ENCODE measurements around the gene BTNL8.

BTNL8 gene

DNA sequence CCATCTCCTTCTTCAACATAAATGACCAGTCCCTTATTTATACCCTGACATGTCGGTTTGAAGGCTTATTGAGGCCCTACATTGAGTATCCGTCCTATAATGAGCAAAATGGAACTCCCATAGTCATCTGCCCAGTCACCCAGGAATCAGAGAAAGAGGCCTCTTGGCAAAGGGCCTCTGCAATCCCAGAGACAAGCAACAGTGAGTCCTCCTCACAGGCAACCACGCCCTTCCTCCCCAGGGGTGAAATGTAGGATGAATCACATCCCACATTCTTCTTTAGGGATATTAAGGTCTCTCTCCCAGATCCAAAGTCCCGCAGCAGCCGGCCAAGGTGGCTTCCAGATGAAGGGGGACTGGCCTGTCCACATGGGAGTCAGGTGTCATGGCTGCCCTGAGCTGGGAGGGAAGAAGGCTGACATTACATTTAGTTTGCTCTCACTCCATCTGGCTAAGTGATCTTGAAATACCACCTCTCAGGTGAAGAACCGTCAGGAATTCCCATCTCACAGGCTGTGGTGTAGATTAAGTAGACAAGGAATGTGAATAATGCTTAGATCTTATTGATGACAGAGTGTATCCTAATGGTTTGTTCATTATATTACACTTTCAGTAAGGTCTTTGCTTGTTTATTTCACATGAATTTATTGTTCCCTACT, 51.5 kb downstream of the BTNL8 start:
- DNase-seq (ENCODE audit: low read depth in 4 of 4, low spot score in 1 of 4), result no peak

DNA sequence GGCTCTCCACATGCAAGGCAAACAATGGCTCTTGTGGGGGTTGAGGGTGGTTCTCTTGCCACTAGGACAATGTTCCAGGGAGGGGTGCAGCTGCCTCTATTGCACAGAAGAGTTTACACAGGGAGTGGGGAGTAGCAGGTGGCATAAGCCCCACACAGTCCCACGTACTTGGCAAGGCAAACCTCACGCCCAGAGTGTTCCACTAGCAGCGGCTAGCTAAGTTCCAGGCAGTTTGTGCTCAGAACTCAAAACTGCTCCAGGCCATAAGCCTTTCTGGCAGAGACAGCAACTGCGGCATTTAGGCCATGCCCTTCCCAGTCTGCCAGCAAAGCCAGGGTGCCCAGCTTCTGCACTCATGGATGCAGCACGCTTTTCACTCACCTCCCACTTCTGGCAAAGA, 60.7 kb downstream of the BTNL8 start:
- no peak for DNase-seq (ENCODE audit: low read depth in 4 of 4, low spot score in 1 of 4)

DNA sequence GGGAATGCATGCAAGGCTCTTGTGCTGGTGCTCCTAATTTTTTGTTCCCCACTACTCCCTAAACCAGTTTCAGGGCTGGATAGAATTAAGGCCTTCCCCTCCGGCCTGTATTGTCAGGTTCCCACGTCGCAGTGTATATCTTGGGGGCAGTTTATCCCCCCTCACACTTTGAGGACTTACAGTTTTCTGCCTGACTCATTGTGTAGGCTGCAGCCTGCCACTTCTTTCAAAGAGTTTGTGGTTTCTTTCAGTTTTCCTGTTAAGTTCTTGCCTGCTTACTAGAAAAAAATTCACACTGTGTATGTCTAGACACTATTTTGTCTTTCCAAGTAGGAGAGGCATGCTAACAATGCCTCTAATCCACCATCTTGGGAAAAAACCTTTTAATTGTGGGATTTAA, 61.2 kb downstream of the BTNL8 start:
- no peak for DNase-seq (ENCODE audit: low read depth in 4 of 4, low spot score in 1 of 4)

DNA sequence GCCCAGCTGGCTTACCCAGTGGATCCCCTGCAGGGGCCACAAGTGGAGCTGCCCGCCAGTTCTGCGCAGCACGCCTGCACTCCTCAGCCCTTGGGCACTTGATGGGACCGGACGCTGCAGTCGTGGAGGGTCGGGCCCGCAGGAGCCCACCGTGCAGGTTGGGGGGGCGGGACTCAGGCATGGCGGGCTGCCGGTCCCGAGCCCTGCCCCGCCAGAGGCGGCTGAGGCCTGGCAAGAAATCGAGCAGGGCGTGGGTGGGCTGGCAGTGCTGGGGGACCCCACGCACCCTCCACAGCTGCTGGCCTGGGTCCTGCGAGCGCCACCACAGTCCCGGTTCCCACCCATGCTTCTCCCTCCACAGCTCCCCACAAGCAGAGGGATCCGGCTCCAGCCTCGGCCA, 70.4 kb downstream of the BTNL8 start:
- no peak for DNase-seq (ENCODE audit: low read depth in 4 of 4, low spot score in 1 of 4)

DNA sequence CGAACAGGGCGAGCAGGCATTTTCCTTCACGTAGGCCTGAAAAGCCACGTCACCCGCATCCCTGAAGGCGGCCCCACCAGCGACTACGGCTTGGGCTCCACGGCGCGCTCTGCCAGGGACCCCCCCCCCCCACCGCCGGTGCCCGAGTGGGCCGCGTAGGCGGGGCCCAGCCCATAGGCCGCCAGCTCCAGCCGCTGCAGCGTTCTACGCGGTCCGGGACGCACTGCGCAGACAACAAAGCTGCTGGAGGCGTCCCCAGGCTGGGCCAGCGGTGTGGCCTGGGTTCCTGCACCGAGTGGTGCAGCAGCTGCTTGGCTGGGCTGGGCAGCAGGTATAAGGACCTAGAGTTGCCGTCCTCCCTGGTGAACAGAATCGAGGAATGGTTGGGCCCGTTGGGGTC, 71.4 kb downstream of the BTNL8 start:
- DNase-seq (ENCODE audit: low read depth in 4 of 4, low spot score in 1 of 4), result no peak

DNA sequence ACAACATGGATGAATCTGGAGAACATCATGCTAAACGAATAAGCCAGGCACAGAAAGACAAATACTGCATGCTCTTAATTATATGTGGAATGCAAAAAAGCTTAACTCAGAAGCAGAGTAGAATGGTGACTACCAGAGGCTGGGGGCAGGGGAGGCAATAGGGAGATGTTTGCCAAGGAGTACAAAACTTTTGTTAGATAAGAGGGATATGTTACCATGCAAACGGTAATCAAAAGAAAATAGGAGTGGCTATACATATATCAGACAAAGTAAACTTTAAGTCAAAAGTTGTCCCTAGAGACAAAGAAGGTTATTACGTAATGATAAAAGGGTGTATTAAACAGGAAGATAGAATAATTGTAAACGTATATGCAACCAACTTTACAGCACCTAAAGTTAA, 71.9 kb downstream of the BTNL8 start:
- DNase-seq (ENCODE audit: low read depth in 4 of 4, low spot score in 1 of 4), result no peak

DNA sequence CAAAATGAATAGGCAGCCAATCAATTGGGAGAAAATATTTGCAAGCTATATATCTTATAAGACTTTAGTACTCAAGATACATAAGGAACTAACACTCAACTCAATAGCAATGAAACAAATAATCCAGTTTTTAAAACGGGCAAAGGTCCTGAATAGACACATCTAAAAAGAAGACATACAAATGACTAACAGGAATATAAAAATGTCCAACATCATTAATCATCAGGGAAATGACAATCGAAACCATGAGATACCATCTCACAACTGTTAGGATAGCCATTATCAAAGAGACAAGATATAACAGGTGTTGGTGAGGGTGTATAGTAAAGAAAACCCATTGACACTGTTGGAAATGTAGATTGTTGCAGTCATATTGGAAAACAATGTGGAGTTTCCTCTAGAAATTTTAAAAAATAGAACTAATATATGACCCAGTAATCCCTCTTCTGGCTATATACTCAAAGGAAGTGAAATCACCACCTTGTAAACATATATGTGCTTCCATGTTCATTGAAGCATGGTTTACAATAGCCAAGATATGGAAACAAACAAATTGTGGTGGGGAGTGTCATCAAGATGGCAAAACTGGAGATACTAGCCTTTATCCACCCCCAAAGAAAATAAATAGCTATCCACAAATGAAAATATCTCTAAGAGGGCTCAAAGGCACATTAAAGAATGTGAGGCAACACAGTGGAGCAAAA, 75.8 kb downstream of the BTNL8 start:
- no peak for DNase-seq (ENCODE audit: low read depth in 4 of 4, low spot score in 1 of 4)

DNA sequence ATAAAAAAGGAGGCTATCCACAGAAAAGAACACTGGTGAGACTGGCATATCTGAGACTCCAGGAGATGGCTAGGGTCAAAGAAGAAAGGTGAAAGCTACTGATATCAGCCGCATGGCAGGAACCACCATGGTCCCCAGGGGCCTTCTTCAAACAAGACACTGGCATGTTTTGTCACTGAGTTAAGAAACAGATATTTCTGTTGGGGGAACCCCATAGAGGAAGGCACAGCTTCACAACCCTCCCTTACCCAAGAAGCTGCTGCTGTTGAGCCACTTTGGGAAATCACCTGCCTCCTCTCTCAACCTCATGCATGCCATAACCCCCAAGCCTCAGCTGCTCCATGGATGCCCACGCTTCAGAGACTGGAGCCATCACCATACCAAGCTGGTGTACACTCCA, 76.4 kb downstream of the BTNL8 start:
- DNase-seq (ENCODE audit: low read depth in 4 of 4, low spot score in 1 of 4), result no peak

DNA sequence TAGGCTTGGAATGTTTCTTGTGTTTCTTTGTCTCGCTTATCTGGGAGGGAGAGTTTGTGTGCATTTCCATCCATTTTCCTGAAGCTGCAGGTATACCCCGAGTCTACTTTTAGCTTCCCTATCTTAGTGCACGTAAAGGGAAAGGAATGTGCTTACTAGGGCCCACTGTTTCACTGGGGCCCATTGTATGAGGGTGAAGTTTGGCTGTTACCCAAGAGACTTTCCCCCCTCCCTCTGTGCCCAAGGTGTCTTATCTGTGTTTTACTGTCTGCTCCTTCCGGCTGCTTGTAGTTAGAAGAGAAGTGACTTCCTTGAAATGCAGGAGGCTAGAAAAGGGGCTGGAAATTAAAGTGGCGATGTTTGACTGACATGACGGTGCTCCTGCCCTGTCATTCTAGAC, 77.6 kb downstream of the BTNL8 start:
- DNase-seq (ENCODE audit: low read depth in 4 of 4, low spot score in 1 of 4), result no peak

DNA sequence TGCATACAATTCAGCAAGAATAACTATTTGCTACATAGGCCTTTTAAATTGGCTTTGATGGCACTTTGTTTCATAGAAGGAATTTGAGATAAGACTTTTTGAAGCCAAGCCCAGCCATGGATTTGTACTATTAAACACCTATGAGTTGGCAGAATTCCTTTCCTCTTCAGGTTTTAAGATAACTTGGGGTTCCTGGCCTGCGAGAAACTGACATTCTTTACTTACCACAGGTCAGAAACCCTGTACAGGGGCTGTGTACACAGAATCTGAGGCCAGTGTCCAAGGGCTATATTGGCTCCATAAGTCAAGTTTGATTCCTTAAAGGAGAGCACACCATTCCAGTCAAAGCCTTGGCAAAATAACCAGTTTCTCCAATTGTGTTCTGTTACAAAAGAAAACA, 78.9 kb downstream of the BTNL8 start:
- no peak for DNase-seq (ENCODE audit: low read depth in 4 of 4, low spot score in 1 of 4)

DNA sequence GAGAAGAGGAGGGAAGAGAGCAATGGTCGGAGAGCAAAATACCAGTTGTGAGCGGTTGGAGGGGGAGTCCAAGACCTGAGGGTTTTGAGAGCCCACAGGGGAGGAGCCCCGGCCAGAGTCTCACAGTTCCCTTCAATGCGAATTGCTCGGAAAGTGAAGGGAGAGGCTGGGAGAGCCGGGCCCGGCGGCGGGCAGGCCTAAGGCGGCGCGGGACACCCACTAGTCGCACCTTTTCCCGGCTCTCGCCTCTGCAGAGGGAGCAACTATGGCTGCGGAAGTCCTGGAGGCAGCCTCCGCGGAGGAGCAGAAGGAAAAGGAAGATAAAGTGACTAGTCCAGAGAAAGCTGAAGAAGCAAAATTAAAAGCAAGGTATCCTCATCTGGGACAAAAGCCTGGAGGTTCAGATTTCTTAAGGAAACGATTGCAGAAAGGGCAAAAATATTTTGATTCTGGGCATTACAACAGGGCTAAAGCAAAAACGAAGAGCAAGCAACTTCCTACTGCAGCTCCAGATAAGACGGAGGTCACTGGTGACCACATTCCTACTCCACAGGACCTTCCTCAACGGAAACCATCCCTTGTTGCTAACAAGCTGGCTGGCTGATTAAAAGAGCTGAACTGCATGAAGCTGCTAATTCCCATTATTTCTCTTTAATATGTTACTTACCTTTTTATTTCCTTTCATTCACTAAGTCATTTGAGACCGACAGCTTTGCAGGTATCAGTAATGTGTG, 83.2 kb downstream of the BTNL8 start:
- no peak for DNase-seq (ENCODE audit: low read depth in 4 of 4, low spot score in 1 of 4)

DNA sequence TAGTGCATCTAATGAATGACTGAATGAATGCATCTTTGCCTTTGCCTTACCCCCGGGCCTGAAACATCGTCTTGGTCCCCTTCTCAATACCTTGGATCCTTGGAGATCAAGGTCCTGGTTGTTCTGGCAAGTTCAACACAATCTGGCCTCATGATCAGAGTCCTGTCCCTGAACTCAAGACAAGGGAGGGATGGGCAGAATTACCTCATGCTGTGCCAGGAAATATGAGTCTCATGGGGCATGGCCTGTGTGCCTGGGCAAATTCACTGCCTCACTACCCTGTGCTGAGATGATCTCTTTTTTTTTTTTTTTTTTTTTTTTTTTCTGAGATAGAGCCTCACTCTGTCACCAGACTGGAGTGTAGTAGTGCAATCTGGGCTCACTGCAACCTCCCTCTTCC, 89.1 kb downstream of the BTNL8 start:
- no peak for DNase-seq (ENCODE audit: low read depth in 4 of 4, low spot score in 1 of 4)

DNA sequence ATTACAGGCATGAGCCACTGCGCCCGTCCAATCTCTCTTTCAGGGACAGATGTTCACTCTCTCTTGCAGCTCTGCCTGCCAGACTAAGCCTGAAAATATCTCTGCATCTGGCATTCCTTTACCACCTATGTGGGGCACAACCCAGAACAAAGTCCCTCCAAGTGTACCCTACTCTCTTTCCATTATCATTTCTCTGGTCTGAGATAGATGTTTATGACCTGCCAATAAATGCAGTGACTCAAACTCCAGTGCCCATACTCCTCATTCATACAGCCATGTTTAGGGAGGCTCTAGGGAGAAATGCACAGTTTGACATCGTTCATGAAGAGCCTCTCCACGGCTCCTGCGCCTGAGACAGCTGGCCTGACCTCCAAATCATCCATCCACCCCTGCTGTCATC, 89.6 kb downstream of the BTNL8 start, which contains the start of gene BTNL3:
Gene BTNL3 (plus strand): TSS at position 255 of the 400 bp plus-strand sequence. CDS start 183 bp downstream, outside the sequence.
- no peak for DNase-seq (ENCODE audit: low read depth in 4 of 4, low spot score in 1 of 4)

DNA sequence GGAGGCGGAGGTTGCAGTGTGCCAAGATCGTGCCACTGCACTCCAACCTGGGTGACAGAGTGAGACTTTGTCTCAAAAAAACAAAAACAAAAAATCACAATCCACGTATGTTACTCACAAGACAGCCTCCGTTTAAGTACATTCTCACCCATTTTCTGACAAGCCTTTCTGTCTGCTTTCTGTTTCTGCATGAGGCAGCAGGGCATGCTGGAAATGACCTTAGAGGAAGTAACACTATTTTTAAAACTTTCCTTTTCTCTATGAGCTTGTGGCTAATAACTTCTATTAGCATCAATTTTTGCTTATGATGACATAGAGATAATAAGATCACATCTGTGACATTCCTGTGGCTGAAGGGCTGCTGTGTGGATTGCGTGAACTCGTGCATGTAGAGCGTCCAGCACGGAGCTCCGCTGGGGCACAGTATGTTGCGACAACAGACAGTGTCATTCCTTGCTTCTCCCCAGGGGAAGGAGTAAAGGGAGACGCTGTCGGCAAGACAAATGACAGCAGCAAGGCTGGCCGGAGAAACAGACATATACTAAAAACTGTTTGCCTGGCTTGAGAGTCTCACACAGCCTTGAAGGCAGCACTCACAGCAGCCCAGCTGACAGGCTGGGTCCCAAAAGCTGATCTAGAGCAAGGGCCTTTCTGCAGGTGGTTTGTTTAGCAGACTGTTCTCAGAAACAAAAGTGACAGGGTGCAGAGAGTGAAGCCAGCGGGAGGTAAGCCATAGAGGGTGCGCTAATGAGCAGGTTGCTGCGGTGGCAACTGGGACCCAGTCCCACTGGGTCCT, 91.3 kb downstream of the BTNL8 start:
- no peak for DNase-seq (ENCODE audit: low read depth in 4 of 4, low spot score in 1 of 4)

DNA sequence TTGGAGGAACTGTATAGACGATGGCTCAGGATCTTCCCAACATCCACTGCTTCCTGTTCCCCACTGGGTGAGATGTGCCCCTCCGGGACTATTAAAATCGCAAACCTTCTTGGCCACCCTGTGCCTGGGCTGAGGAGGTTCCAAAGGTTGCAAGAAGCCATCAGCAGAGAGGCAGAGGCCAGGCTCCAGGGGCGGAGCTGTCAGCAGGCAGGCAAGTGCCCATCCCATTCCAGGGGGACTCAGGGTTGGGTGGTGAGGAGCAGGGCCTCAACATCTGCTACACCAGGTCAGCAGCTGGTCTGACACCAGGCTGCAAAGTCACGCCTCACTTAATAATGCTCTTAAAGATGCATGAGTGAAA, 91.9 kb downstream of the BTNL8 start:
- DNase-seq (ENCODE audit: low read depth in 4 of 4, low spot score in 1 of 4), result no peak
